HT-29 (cell line): ENCODE results near the gene TUBB3. TPM values are rescaled to one million over a fixed set of nuclear protein-coding genes. Genes with fewer than 3 reads are reported as not detected.

Experiments used
- total RNA-seq: library from RNA; depleted of rRNA; stranded (reverse); fragments of >200 nt; shearing (Covaris generic); gene quantifications from 2 replicates; pipeline ENCODE4 v1.2.3, GENCODE V29; 2014; rRNA removed

Gene TUBB3
- total RNA-seq, 1 experiment from 2014 or later: 8.7 TPM

Other genes starting within 250 kb of the TUBB3 start
- 107 and 116 TPM in 2 replicates for gene CDK10, start 236.7 kb upstream of the TUBB3 start, total RNA-seq
- gene SPATA2L, start 221.6 kb upstream of the TUBB3 start, total RNA-seq: 71.3 and 83.7 TPM in 2 replicates
- gene VPS9D1, start 202.4 kb upstream of the TUBB3 start, total RNA-seq: 11.7 and 19.1 TPM in 2 replicates
- 48.0 and 48.3 TPM in 2 replicates for gene ZNF276, start 201.8 kb upstream of the TUBB3 start, total RNA-seq
- 92.6 and 100 TPM in 2 replicates for gene FANCA, start 106.7 kb upstream of the TUBB3 start, total RNA-seq
- 25.2 and 30.4 TPM in 2 replicates for gene SPIRE2, start 94.9 kb upstream of the TUBB3 start, total RNA-seq
- 136 and 161 TPM in 2 replicates for gene TCF25, start 49.8 kb upstream of the TUBB3 start, total RNA-seq
- 5.2 and 5.3 TPM in 2 replicates for gene MC1R, start 4.5 kb upstream of the TUBB3 start, total RNA-seq
- gene DEF8, start 25.4 kb downstream of the TUBB3 start, total RNA-seq: 207 and 227 TPM in 2 replicates
- 15.8 and 19.9 TPM in 2 replicates for gene DBNDD1, start 96.1 kb downstream of the TUBB3 start, total RNA-seq
- gene PRDM7, start 154.0 kb downstream of the TUBB3 start, total RNA-seq: not detected in 2 replicates